GM21528 (cell line): ENCODE results near the gene SAMD11.

Experiments
- ATAC-seq: cut with Tn5 transposase; IDR thresholded peaks from one replicate; pipeline ENCODE4 v1.9.1; 2021; ENCODE audit warnings: mild to moderate bottlenecking, moderate library complexity; ENCODE audit not compliant: unreplicated experiment, low FRiP score

Gene SAMD11

DNA sequence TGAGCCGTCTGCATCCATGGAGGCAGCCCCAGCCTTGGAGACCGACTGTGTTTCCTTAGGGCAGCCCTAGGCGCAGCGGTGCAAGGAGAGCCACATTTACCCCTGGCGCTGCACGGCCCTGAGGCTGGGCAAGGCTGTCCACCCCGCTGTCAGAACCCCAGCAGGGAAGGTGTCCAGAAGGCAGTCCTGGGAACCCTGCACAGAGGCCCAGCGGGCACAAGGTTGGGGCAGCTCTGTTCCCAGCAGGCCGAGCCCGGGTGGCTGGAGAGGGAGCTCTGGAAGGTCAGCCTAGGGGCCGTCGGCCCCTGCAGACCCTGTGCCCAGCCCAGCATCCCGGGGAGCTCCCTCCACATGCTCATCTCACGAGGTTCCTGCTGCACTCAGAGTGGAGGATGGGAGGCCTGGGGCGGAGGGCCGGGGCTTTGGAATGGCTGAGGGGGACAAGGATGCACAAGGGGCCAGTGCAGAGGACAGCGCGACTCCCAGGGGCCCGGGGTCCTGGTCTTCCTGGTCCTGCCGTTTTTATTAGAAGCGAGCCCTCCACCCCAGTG lies 19.9 kb upstream of the SAMD11 start:
- no peak for ATAC-seq

DNA sequence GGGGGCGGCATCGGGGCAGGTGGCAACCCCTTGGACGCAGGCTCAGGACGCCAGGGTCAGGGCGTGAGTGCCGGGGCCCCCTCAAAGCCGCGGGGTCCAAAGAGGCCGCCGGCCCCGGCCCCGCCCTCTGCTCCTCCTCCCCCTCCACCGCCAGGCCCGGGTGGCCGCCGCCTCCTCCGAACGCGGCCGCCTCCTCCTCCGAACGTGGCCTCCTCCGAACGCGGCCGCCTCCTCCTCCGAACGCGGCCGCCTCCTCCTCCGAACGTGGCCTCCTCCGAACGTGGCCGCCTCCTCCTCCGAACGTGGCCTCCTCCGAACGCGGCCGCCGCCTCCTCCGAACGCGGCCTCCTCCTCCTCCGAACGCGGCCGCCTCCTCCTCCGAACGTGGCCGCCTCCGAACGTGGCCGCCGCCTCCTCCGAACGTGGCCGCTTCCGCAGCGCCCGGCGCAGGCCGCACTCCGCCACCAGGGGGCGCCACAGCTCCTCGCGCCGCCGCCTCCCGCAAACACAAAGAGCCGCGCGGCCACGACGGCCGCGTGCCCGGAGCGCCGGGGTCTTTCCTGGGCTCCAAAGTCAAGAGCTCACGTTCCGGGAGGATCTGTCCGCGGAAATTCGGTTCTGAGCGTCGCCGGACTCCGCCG lies 19.3 kb upstream of the SAMD11 start:
- no peak for ATAC-seq

DNA sequence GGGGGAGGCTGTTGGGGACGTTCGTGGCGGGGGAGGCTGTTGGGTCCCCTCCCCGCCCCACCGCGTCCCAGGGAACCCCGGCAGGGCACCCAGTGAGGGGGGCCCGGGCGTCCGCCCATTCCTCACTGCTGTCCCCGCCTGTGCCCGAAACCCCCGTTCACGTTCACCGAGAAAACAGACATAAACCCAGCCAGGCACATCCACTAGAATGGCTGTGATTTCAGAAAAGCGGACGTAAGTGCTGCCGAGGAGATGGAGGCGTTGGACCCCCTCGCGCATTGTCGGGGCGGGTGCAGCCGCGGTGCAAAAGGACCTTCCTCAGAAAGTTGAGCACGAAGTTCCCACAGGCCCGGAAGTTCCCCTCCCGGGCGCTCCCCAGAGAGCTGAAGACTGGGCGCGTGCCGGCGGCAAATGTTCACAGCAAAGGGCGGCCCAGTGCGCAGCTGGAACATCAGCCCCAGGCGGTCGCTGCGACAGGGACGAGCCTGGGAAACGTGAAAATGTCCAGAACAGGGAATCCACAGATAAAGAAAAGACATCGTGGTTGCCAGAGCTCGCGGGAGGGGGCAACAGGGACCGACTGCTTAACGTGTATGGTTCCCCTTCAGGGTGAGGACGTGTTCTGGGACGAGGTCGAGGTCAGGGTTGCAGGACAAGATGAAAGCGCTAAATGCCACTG lies 18.5 kb upstream of the SAMD11 start:
- no peak for ATAC-seq

DNA sequence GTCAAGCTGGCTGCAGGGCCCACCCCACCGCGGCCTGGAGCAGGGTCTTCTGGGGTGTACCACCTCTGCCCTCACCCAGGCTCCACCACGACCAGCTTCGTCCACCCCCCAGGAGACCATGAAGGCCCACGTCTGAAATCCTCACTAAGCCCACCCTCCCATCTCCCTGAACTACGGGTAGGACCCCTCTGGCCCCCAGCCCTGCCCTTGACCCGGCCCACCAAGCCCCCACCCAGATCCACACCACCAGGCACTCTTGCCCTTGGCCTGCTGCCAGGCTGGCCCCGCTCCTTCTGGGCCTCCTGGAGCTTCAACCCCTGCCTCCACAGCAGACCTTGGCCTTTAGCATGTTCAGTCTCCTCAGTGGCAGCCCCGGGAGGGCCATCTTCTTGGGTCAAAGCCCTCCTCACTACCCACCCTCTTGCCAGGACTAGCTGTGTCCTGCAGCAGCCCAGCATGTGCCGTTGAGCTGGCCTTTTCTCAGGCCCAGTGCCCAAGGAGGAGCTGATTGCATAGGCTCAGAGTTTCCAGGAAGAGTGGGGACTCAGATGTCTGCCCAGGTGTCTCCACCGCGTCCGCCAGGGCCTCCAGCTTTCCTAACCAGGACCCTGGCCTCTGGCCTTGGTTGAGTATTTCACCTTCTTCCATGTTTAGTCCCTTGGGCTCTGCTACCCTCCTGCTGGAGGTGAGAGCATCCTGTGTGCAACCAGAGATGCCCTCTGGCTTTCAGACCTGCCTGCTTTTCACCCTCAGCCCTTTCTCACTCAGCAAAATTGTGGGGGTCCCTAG lies 17.7 kb upstream of the SAMD11 start:
- no peak for ATAC-seq

DNA sequence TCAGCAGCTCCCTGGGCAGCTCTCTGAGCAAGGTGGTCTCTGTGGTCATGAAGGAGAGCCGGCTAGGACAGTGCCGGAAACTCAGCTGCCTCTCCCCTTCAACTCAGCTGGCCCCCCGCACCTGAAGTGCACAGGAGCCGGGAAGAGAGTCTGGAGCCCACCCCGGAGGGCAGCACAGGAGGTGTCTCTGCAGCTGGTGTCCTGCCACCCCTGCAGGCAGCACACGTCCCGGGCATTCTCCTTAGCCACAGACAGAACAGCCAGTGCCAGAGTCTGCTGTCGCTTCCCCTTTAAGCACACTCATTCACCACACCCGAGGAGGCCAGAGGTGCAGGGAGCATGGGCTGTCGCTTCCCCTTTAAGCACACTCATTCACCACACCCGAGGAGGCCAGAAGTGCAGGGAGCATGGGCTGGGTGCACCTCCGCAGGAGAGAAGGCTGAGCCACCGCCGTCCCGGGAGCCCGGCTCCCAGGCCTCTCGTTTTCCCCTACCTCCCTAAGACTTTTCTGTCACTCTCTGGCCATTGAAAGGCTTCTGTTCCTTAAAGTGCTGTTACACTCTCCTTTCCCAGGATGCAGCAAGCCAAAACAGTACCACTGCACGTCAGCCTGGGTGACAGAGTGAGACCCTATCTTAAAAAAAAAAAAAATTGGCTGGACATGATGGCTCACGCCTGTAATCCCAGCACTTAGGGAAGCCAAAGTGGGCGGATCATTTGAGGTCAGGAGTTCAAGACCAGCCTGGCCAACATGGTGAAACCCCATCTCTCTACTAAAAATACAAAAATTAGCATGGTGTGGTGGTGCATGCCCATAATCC lies 16.9 kb upstream of the SAMD11 start:
- ATAC-seq, result no peak

DNA sequence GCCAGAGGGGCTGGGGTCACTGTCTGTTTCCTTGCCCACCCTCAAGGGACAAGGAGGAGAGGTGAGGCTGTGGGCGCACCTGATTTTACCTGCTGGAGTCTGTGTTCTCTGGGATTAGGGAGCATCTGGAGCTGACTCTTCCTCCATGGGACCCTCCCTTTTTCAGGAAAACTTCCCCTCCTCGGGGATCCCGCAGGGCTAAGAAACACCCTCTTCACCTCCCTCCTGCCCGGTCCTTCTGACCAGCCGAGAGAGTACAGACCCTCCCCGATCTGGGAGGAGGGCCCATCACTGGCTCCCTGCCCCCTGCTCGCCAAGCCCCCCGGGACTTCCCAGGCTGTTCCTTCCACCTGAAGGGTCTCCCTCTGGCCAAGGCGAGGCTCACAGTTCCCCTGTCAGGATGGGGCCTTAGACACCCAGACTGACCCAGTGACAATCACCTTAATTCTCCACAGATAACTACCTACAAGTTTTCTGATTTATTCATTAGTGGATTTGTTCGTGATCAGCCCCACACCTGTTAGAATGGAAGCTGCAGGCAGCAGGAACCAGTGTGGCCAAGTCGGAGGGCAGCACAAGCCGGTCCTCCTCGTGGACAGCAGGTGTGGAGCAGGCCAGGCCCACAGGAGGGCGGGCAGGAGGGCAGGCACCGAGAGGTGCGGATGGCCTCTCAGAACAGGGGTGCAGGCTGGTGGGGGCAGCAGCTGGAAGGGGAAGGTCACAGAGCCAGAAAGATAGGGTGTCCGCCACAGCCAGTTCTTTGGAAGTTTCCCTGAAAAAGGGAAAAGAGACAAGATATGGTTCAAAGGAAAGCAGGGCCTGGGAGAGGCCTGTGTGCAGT lies 15.9 kb upstream of the SAMD11 start:
- ATAC-seq, result no peak

DNA sequence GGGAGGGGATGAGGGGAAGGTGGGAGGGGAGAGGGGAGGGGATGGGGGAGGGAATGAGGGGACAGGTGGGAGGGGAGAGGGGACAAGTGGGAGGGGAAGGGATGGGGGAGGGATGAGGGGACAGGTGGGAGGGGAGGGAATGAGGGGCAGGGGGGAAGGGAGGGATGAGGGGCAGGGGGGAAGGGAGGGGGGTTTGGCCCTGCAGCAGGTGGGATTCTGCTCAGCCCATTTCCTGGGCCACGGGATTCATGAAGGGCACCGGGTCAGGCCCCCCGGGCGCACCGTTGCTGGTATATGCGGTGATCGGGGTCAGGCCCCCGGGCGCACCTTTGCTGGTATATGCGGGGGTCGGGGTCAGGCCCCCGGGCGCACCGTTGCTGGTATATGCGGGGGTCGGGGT lies 15.1 kb upstream of the SAMD11 start:
- ATAC-seq, result no peak

DNA sequence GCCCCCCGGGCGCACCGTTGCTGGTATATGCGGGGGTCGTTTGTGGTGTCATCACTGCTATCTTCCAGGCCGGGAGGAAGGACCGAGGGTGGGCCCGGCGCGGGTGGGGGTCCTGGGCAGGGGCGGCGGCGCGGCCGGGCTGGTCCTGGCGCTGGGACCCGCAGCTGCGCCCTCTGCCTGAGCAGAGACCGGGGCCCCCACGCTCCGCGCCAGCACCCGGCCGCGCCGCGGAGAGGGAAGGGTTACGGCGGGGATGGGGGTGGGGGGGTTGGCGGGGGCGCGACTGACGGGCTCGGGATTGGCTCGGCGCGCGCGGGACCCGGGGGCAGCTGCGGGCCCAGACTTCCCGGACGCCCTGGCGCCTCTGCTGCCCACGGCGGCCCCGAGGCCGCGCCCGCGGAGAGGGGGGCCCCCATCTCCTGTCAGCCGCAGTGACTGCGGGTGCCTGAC lies 13.8 kb upstream of the SAMD11 start:
- ATAC-seq, result no peak

DNA sequence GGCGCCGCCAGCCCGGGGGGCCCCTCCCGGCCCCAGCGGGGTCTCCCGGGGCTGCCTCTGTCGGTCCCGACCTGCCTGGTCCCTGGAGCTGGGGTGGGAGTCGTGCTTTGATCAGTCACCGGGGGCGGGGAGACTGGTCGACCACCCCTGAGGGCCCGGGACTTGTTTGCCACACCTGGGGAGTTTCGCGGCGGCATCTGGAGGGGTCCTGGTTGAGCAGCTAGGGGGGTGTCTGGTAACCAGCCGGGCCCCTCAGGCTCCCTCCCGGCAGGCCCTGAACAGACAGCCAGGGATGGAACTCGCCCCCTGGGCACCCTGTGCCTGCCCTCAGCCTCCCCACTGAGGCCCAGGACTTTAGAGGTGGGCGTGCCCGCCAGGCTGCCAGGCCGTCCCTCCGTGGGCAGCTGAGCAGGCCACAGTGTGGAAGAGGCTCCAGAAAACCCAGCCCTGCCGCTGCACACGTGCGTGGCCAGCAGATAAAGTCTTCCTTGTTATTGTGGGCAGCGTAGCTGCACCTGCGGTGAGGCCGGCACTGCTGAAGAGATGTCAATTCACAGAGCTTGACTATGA lies 13.3 kb upstream of the SAMD11 start:
- no peak for ATAC-seq

DNA sequence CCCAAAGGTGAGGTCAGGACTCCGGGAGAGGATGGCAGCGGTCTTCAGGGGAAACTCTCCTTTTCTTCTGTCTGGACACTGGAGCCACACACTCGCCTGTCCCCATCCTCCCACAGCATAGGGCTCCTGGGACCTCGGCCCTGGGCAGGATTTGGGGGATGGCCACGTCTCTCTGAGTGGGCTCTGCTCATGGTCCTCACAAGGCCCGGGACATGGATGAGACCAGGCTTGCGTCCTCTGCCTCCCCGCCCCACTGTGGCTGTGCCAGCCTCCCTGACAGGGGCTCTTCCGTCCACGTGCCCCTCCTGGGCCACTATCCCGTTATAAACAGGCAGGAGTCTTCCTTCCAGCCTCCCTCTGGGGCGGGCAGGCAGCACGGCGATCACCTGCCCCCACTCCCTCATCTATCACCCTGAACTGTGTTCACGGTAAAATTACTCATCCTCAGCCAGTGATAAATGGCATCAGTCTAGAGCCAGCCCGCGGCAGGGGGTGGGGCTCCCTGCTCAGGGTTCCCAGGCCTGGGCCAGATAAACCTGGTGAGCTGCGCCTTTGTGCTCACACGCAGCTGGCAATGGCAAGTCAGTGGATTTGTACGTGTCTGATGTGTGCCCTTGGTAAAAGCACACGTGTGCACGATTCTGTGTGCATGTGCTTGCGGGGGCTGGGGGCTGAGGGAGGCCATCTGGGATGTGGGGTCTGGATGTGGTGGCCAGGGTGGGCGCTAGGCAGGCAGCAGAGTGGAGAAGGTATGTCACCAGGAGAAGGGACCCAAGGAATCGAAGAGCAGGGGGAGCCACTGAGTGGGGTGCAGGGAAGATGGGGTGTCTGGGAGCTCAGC lies 12.6 kb upstream of the SAMD11 start:
- no peak for ATAC-seq

DNA sequence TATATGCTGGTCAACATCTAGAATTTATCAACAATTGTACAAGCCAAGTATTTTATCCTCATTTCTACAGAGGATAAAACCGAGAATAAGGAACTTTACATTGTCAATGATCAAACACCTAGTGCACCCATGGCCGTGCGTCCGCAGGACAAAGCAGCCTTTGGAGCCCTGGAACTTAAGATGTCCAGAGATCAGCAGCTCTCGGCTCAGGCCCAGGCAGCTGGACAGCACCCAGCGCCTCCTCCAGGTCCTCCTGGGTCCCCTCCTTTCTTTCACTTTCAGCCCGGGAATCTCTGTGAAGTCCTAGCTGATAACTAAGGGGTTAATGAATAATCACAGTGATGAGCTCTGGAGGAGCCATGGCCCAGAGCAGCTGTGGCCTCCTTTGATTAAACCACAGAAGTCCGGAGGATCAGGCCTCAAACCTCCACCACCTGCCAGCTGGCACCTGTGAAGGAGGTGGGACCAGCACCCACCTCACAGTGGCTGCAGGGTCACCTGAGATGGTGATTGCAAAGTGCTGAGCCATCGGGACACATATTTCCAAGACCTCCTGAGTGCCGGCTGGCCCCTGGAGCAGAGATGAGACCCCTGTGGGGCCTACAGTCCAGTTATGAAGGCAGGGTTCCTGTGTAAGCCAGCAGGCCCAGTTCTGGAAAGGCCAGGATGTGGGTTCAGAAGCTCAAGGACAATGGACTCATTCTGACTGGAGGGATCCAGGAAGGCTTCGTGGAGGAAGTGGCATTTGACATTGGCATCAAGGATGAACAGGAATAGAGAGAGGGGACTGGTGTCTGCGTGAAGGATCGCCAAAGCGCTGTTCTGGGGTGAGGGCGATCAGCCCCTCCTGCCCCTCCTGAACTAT lies 11.6 kb upstream of the SAMD11 start:
- no peak for ATAC-seq

DNA sequence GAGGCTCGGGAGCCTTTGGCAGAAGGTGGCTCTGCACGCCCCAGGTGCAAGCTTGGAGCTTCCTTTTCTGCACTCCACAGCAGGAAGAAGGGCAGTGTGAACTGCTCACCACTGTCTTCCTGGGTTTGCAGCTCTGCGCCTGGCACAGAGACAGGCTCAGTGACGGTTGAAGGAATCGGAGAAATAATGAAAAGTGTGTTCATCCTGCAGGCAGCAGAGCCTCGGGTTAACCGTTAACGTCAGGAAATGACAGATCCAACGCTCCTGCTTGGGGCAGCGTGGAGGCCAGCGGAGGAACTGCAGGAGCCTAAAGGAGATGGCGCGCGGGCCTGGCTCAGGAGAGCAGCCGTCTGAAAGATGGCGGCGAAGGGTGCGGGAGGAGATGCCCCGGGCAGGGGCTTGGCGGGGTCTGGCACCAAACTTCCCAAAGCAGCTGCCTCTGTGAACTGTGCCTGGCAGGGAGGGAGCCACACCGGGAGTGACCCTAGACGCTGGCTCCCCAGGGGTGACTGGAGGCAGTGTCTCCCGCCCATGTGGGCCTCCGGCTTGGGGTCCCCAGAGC lies 10.9 kb upstream of the SAMD11 start:
- no peak for ATAC-seq

DNA sequence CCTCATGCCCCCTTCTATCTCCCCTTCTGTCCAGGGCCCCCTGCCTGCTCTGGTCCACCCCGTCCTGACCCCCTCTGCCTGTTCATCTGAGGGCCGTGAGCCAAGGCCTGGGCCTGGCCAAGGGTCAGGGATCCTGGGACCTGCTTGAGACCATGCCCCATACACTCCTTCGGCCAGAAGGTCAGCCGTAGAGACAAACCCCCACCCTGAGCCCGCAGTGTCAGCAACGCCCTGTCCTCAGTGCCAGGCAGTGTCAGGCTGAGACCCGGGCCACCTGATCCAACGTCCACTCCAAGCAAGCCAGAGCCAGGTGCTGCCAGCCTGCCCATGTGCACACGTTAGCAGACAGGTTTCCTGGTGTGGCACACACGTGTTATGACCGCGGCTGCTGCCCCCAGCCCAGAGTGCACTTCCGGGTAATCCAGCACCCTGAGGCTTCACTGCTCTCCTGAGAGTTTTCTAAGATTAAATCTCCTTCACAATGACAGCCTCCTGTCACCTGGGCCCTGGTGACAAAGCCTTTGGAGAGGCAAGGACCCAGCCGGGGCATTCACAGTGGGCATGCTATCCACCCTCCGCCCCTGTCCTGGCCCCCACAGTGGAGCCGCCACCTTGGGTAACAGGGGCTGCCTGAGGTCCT lies 10.1 kb upstream of the SAMD11 start:
- no peak for ATAC-seq

DNA sequence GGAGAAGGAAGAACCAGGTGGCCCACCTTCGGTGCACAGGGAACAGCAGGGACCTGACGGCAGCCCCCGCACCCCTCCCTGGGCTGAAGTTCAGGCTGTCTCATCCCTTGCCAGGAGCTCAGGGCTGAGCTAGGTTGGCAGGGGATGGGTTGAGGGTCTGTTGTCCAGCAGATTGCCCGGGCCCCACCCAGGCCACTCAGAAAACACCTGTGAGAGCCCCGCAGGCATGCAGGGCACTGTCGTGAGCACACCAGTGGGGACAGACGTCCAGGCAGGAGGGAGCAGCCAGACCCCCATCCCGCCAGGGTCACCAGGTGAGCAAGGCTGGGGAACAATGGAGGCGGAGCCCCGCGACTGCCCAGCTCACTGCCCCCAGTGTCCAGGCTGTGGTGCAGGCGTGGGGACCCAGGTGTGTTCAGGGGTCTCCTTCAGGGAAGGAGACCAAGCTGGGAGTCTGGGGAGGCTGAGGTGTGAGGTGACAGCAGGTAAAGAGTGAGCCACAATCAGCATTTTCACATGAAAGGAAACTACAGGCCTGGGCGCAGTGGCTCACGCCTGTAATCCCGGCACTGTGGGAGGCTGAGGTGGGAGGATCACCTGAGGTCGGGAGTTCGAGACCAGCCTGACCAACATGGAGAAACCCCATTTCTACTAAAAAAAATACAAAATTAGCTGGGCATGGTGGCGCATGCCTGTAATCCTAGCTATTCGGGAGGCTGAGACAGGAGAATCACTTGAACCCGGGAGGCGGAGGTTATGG lies 9.4 kb upstream of the SAMD11 start:
- ATAC-seq, result no peak

DNA sequence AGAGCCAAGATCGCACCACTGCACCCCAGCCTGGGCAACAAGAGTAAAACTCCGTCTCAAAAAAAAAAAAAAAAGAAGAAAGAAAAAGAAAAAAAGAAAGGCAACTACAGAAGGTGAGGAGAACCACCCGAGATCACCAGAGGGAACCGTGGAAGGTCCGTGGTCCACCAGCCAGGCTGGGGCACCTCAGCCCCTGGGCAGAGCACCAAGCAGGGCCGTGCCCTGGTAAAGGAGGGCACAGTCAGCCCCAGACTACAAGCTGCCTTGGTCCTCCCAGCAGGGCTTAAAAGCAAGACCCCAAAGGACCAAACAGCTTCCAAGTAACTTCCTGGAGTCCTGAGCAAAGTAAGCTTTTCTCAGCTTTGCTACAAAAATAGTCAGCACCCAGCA lies 8.8 kb upstream of the SAMD11 start:
- ATAC-seq, result no peak
